ENCODE results near the gene ACADS. TPM values are rescaled to one million over a fixed set of nuclear protein-coding genes. Genes with fewer than 3 reads are reported as not detected.
A peak's percentile ranks its signal among the peaks of the same experiment; 100 is the strongest.

Gene ACADS
- total RNA-seq, 1 experiment from 2014 or later: 15.5 TPM

GRCh38 chr12:120699553-120699952, 26.1 kb upstream of the ACADS start:
- DNase-seq (ENCODE audit: low read depth): no peak

GRCh38 chr12:120700886-120701285, 24.7 kb upstream of the ACADS start:
- DNase-seq (ENCODE audit: low read depth): no peak

GRCh38 chr12:120702637-120703036, 23.0 kb upstream of the ACADS start:
- DNase-seq (ENCODE audit: low read depth): no peak

- no peak for DNase-seq (ENCODE audit: low read depth)
These were observed 22.2 kb upstream of the ACADS start for GRCh38 chr12:120703311-120703942.

GRCh38 chr12:120705618-120706017, 20.0 kb upstream of the ACADS start:
- DNase-seq (ENCODE audit: low read depth): no peak

GRCh38 chr12:120706029-120706428, 19.6 kb upstream of the ACADS start:
- no peak for DNase-seq (ENCODE audit: low read depth)

GRCh38 chr12:120708651-120709050, 17.0 kb upstream of the ACADS start:
- no peak for DNase-seq (ENCODE audit: low read depth)

- DNase-seq (ENCODE audit: low read depth): peak; percentile 37
These were observed 15.4 kb upstream of the ACADS start, which contains the start of gene UNC119B for GRCh38 chr12:120710031-120710804. UNC119B (plus strand) TSS chr12:120710458; CDS start chr12:120710475, 17 bp downstream.

GRCh38 chr12:120710805-120711296, 14.8 kb upstream of the ACADS start:
- no peak for DNase-seq (ENCODE audit: low read depth)

- DNase-seq (ENCODE audit: low read depth): no peak
These were observed 14.2 kb upstream of the ACADS start for GRCh38 chr12:120711411-120711810.

GRCh38 chr12:120712610-120713009, 13.0 kb upstream of the ACADS start:
- DNase-seq (ENCODE audit: low read depth): no peak

- DNase-seq (ENCODE audit: low read depth): peak; percentile 77
These were observed 11.7 kb upstream of the ACADS start for GRCh38 chr12:120713861-120714482.

- DNase-seq (ENCODE audit: low read depth): no peak
These were observed 7.6 kb upstream of the ACADS start for GRCh38 chr12:120718055-120718454.

- no peak for DNase-seq (ENCODE audit: low read depth)
These were observed 6.6 kb upstream of the ACADS start for GRCh38 chr12:120719072-120719471.

GRCh38 chr12:120719496-120720233, 6.0 kb upstream of the ACADS start:
- no peak for DNase-seq (ENCODE audit: low read depth)

- peak; percentile 79 for DNase-seq (ENCODE audit: low read depth)
These were observed 5.2 kb upstream of the ACADS start for GRCh38 chr12:120720234-120720986.

GRCh38 chr12:120720987-120721801, 4.4 kb upstream of the ACADS start:
- DNase-seq (ENCODE audit: low read depth): no peak

GRCh38 chr12:120721866-120722265, 3.8 kb upstream of the ACADS start:
- no peak for DNase-seq (ENCODE audit: low read depth)

- DNase-seq (ENCODE audit: low read depth): no peak
These were observed 2.8 kb upstream of the ACADS start for GRCh38 chr12:120722784-120723183.

GRCh38 chr12:120724720-120725119, 906 bp upstream of the ACADS start:
- no peak for DNase-seq (ENCODE audit: low read depth)

Measured in LHCN-M2 (cell line).